ENCODE measurements around the gene NUDT3. TPM values are rescaled to one million over a fixed set of nuclear protein-coding genes. Genes with fewer than 3 reads are reported as not detected.
"Not testable (repeated sequence)": the region's sequence is repeated elsewhere in the genome, so short reads cannot be mapped to it uniquely, and the experiment has no call there.

Gene NUDT3
- polyA plus RNA-seq, 2 of the 4 experiments (the other 2 are of a cell fraction), result 5.2 to 13.4 TPM

DNA sequence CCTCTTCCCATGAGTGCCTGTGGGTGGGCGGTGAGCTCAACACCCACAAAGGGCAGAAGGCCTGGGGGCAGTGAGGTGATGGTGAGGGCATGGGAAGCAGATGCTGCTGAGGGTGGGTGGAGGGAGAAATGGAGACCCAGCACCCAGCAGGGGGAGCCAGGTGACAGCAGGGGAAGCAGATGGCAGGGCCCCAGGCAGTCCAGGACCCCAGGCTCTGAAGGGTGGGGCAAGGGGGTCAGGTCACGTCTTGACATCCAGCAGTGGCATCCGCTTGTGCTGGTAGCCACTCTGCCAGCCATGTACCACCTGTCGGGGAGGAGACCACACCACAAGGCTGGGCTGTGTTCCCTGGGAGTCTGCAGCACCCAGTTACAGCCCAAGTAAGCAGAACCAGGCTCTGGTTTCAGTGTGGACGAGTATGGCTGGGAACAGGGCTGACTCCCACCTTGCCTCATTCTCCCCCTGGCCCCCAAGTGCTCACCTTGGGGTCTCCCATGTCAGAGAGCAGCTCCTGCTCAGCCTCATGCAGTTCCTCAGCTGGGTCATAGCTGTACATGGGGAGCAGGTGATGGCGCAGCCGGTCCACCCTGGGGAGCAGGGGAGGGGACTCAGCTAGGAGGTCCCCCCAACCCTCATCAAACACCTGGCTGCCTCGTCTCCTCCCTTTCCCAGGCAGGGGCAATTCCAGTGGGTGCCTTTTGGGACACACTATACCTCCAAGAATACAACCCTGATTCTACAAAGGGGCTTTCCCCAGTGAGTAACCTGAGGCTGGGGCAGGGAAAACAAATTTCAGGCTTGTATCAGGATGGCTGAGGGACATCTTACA lies 145.7 kb downstream of the NUDT3 start (continued):
- no peak for TF ChIP-seq BCL3 (IDR thresholded peaks at IDR 0.05)
- TF ChIP-seq EP300 (IDR thresholded peaks at IDR 0.05), result no peak
- TF ChIP-seq RAD21 (conservative IDR thresholded peaks at IDR 0.05 in 1 of 2, IDR thresholded peaks at IDR 0.05 in 1 of 2), result peak; percentile 31 to 45; a peak in 3 of 5 replicates
- TF ChIP-seq TP53 (CRISPR knock-in tag; IDR thresholded peaks at IDR 0.05), result no peak
- TF ChIP-seq, protein P1, sequence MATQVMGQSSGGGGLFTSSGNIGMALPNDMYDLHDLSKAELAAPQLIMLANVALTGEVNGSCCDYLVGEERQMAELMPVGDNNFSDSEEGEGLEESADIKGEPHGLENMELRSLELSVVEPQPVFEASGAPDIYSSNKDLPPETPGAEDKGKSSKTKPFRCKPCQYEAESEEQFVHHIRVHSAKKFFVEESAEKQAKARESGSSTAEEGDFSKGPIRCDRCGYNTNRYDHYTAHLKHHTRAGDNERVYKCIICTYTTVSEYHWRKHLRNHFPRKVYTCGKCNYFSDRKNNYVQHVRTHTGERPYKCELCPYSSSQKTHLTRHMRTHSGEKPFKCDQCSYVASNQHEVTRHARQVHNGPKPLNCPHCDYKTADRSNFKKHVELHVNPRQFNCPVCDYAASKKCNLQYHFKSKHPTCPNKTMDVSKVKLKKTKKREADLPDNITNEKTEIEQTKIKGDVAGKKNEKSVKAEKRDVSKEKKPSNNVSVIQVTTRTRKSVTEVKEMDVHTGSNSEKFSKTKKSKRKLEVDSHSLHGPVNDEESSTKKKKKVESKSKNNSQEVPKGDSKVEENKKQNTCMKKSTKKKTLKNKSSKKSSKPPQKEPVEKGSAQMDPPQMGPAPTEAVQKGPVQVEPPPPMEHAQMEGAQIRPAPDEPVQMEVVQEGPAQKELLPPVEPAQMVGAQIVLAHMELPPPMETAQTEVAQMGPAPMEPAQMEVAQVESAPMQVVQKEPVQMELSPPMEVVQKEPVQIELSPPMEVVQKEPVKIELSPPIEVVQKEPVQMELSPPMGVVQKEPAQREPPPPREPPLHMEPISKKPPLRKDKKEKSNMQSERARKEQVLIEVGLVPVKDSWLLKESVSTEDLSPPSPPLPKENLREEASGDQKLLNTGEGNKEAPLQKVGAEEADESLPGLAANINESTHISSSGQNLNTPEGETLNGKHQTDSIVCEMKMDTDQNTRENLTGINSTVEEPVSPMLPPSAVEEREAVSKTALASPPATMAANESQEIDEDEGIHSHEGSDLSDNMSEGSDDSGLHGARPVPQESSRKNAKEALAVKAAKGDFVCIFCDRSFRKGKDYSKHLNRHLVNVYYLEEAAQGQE (IDR thresholded peaks at IDR 0.05), result no peak
- TF ChIP-seq JUNB (IDR thresholded peaks at IDR 0.05), result no peak
- TF ChIP-seq SMC3 (IDR thresholded peaks at IDR 0.05), result peak; percentile 33; the same call in 2 of the 3 replicates
- TF ChIP-seq, protein P2, sequence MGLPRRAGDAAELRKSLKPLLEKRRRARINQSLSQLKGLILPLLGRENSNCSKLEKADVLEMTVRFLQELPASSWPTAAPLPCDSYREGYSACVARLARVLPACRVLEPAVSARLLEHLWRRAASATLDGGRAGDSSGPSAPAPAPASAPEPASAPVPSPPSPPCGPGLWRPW (IDR thresholded peaks at IDR 0.05), result no peak
- no peak for TF ChIP-seq MAZ (IDR thresholded peaks at IDR 0.05; ENCODE audit: borderline replicate concordance, low read depth, low read length)
- TF ChIP-seq ESRRA (IDR thresholded peaks at IDR 0.05; ENCODE audit: borderline replicate concordance, low read length), result no peak
- TF ChIP-seq FOSL2 (IDR thresholded peaks at IDR 0.05), result no peak
- no peak for TF ChIP-seq FOSL2 (CRISPR knock-in tag; IDR thresholded peaks at IDR 0.05)
- TF ChIP-seq ZC3H11A (IDR thresholded peaks at IDR 0.05), result no peak
- TF ChIP-seq MAX (IDR thresholded peaks at IDR 0.05), result peak; percentile 28; the same call in 1 of the 2 replicates

DNA sequence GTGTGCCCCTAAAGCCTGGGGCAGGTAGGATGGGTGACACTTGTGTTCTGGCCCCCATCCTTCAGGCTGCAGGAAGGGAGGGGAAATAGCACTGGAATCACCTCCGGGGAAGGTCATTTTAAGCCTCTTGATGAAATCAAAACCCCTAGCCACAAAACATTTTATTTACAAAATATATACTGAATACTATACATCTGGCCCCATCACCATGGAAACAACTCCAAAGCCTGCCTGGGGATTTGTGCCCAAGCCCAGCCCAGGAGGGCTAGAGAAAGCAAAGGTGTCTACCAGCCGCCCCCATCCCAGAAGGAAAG lies 146.3 kb downstream of the NUDT3 start:
- H3K4me2 ChIP-seq, result peak overlapping the region; percentile 71
- DNase-seq (ENCODE audit: low read depth in 1 of 2, low spot score in 1 of 2), result no peak
- no peak for ATAC-seq
- peak overlapping the region; percentile 93 to 97; a peak in 5 of 6 replicates for H3K27ac ChIP-seq
- POLR2A ChIA-PET, result interaction anchor here (1.5 kb wide), 1 partner anchor 9 kb away, joined by 5 read pairs; the partner anchor contains the start of gene HMGA1
- no peak for FAIRE-seq
- H3K4me3 ChIP-seq, result no peak overlapping the region
- H3K9me3 ChIP-seq, result no peaks in the 10 kb centered on the region
- CTCF ChIA-PET, result interaction anchor here (1.4 to 5.0 kb wide), 2 partner anchors 9 to 50 kb away, joined by 4 to 27 read pairs; partner anchors contain the start of gene HMGA1
- TF ChIP-seq HEYL (CRISPR knock-in tag; IDR thresholded peaks at IDR 0.05) (no peak), BHLHE40 (IDR thresholded peaks at IDR 0.05; ENCODE audit: low read depth, low read length) (no peak), CHD4 (IDR thresholded peaks at IDR 0.05; ENCODE audit: borderline replicate concordance) (no peak), POLR2A (IDR thresholded peaks at IDR 0.05; ENCODE audit: low read length) (no peak)
- TF ChIP-seq, protein P1 (IDR thresholded peaks at IDR 0.05), result no peak
- TF ChIP-seq, protein P3, sequence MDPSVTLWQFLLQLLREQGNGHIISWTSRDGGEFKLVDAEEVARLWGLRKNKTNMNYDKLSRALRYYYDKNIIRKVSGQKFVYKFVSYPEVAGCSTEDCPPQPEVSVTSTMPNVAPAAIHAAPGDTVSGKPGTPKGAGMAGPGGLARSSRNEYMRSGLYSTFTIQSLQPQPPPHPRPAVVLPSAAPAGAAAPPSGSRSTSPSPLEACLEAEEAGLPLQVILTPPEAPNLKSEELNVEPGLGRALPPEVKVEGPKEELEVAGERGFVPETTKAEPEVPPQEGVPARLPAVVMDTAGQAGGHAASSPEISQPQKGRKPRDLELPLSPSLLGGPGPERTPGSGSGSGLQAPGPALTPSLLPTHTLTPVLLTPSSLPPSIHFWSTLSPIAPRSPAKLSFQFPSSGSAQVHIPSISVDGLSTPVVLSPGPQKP (IDR thresholded peaks at IDR 0.05; ENCODE audit: low read depth, low read length), result no peak
- WGBS (ENCODE audit: missing lambda C conversion rate), result 9% methylated on average over 1 of the region's 2 CpGs
- H3K4me1 ChIP-seq, result peaks cover 68% of the 10 kb centered on the region

- FAIRE-seq; DNase-seq (ENCODE audit: low read depth in 1 of 2, low spot score in 1 of 2); ATAC-seq; H3K4me3 ChIP-seq; H3K9me3 ChIP-seq: not testable (repeated sequence)
- ChIA-PET CTCF (interaction anchor here (5.0 kb wide), 1 partner anchor 50 kb away, joined by 27 read pairs; no protein-coding TSS in a partner anchor), POLR2A (interaction anchor here (1.5 kb wide), 1 partner anchor 9 kb away, joined by 5 read pairs; the partner anchor contains the start of gene HMGA1)
- Histone ChIP-seq H3K4me1 (peaks cover 73% of the 10 kb centered on the region), H3K27ac (peak overlapping the region; percentile 93 to 97), H3K4me2 (peak overlapping the region; percentile 71; the same call in 2 of the 3 replicates)
- WGBS (ENCODE audit: missing lambda C conversion rate), result 55% methylated on average over 7 of the region's 7 CpGs
Observed at GRCh38 chr6:34245761-34246140, 146.7 kb downstream of the NUDT3 start.

Data from A549 (cell line).